H9 (cell line): Measurements from ENCODE around the gene PLEKHN1. TPM values are rescaled to one million over a fixed set of nuclear protein-coding genes. Genes with fewer than 3 reads are reported as not detected.

Source experiments
- DNase-seq: peaks from one replicate; pipeline ENCODE4 v3.0.0-alpha.2; 2017
- H2AFZ ChIP-seq: one replicate; pipeline ENCODE4 v1.6.1; 2013; ENCODE audit warnings: mild to moderate bottlenecking, low read length, control low read depth, moderate library complexity
- H2AK5ac ChIP-seq: 2 replicates; pipeline ENCODE4 v1.6.1; 2013; ENCODE audit warnings: low read length, control low read depth, mixed read lengths; ENCODE audit not compliant: insufficient read length
- H2BK120ac ChIP-seq: one replicate; pipeline ENCODE4 v1.6.1; 2013; ENCODE audit warnings: low read depth, mild to moderate bottlenecking, low read length, control low read depth, inconsistent platforms; ENCODE audit not compliant: poor library complexity, severe bottlenecking
- H2BK12ac ChIP-seq: 2 replicates; pipeline ENCODE4 v1.6.1; 2013; ENCODE audit warnings: low read length, control low read depth, mixed read lengths, low read depth; ENCODE audit not compliant: insufficient read length
- H2BK15ac ChIP-seq: 2 replicates; pipeline ENCODE4 v1.6.1; 2013; ENCODE audit warnings: low read depth, low read length, control low read depth
- H2BK20ac ChIP-seq: one replicate; pipeline ENCODE4 v1.6.1; 2013; ENCODE audit warnings: low read depth, mild to moderate bottlenecking, low read length, control low read depth, inconsistent platforms; ENCODE audit not compliant: poor library complexity, severe bottlenecking
- H2BK5ac ChIP-seq: 2 replicates; pipeline ENCODE4 v1.6.1; 2013; ENCODE audit warnings: low read length, control low read depth, mixed read lengths; ENCODE audit not compliant: insufficient read length
- H3K14ac ChIP-seq: 2 replicates; pipeline ENCODE4 v1.6.1; 2013; ENCODE audit warnings: low read length, control low read depth; ENCODE audit not compliant: insufficient read depth
- H3K18ac ChIP-seq: 2 replicates; pipeline ENCODE4 v1.6.1; 2013; ENCODE audit warnings: low read depth, mild to moderate bottlenecking, mixed read lengths, low read length, control low read depth; ENCODE audit not compliant: insufficient read length
- H3K23ac ChIP-seq: 2 replicates; pipeline ENCODE4 v1.6.1; 2013; ENCODE audit warnings: low read length, control low read depth, mixed read lengths, low read depth; ENCODE audit not compliant: insufficient read length
- H3K23me2 ChIP-seq: 2 replicates; pipeline ENCODE4 v1.6.1; 2013; ENCODE audit warnings: low read depth, mild to moderate bottlenecking, mixed read lengths, low read length, control low read depth; ENCODE audit not compliant: insufficient read length, poor library complexity, severe bottlenecking
- H3K27ac ChIP-seq: 2 replicates; pipeline ENCODE4 v1.5.1; 2013; ENCODE audit warnings: low read length, control low read depth, mixed read lengths, low read depth; ENCODE audit not compliant: insufficient read length
- H3K27me3 ChIP-seq: 2 replicates; pipeline ENCODE4 v1.6.1; 2013; ENCODE audit warnings: low read length, control low read depth, inconsistent platforms; ENCODE audit not compliant: insufficient read depth
- H3K4ac ChIP-seq: 2 replicates; pipeline ENCODE4 v1.6.1; 2013; ENCODE audit warnings: low read depth, mild to moderate bottlenecking, control low read depth, inconsistent platforms, low read length, moderate library complexity
- H3K4me1 ChIP-seq: 2 replicates; pipeline ENCODE4 v1.6.1; 2013; ENCODE audit warnings: low read length, control low read depth, inconsistent platforms; ENCODE audit not compliant: insufficient read depth
- H3K4me2 ChIP-seq: 2 replicates; pipeline ENCODE4 v1.6.1; 2013; ENCODE audit warnings: low read length, control low read depth, mixed read lengths; ENCODE audit not compliant: insufficient read length, insufficient read depth
- H3K56ac ChIP-seq: 2 replicates; pipeline ENCODE4 v1.6.1; 2013; ENCODE audit warnings: low read depth, mild to moderate bottlenecking, mixed read lengths, low read length, control low read depth; ENCODE audit not compliant: insufficient read length
- H3K79me1 ChIP-seq: 2 replicates; pipeline ENCODE4 v1.6.1; 2013; ENCODE audit warnings: low read depth, mild to moderate bottlenecking, moderate library complexity, low read length, control low read depth, inconsistent platforms; ENCODE audit not compliant: insufficient read depth, poor library complexity, severe bottlenecking
- H3K79me2 ChIP-seq: 2 replicates; pipeline ENCODE4 v1.6.1; 2013; ENCODE audit warnings: low read length, control low read depth, inconsistent platforms; ENCODE audit not compliant: insufficient read depth
- H3K9ac ChIP-seq: 2 replicates; pipeline ENCODE4 v1.6.1; 2013; ENCODE audit warnings: low read length, control low read depth, mixed read lengths; ENCODE audit not compliant: insufficient read length; ENCODE audit errors: extremely low read depth
- H3K9me3 ChIP-seq: one replicate; pipeline ENCODE4 v1.6.1; 2013; ENCODE audit warnings: low read depth, low read length, inconsistent platforms; ENCODE audit not compliant: control insufficient read depth
- H3T11ph ChIP-seq: one replicate; pipeline ENCODE4 v1.6.1; 2013; ENCODE audit warnings: mild to moderate bottlenecking, low read length, control low read depth, inconsistent platforms
- H4K20me1 ChIP-seq: one replicate; pipeline ENCODE4 v1.6.1; 2013; ENCODE audit not compliant: control insufficient read depth, insufficient read length, insufficient read depth
- H4K5ac ChIP-seq: 2 replicates; pipeline ENCODE4 v1.6.1; 2013; ENCODE audit warnings: low read depth, mild to moderate bottlenecking, mixed read lengths, low read length, control low read depth; ENCODE audit not compliant: insufficient read length
- H4K8ac ChIP-seq: replicated peaks from 2 replicates; pipeline ENCODE4 v1.6.1; 2013; ENCODE audit warnings: low read length, control low read depth, mixed read lengths, low read depth; ENCODE audit not compliant: insufficient read length
- H4K91ac ChIP-seq: 2 replicates; pipeline ENCODE4 v1.6.1; 2013; ENCODE audit warnings: low read depth, mild to moderate bottlenecking, moderate library complexity, mixed read lengths, low read length, control low read depth; ENCODE audit not compliant: insufficient read length
- H3K27ac Mint-ChIP-seq, 3 experiments: 2 replicates in 2 of 3; 3 replicates in 1 of 3; pipeline ENCODE4 v1.8.0; 2020 to 2021; ENCODE audit warnings: mixed read lengths in 3 of 3, mild to moderate bottlenecking in 1 of 3, moderate library complexity in 1 of 3
- H3K27me3 Mint-ChIP-seq: 2 replicates; pipeline ENCODE4 v1.8.0; 2021; ENCODE audit warnings: low read depth, mild to moderate bottlenecking, moderate library complexity, mixed read lengths
- H3K36me3 Mint-ChIP-seq, 3 experiments: 2 replicates in 2 of 3; 3 replicates in 1 of 3; pipeline ENCODE4 v1.8.0; 2020 to 2021; ENCODE audit warnings: low read depth in 3 of 3, mixed read lengths in 3 of 3; ENCODE audit not compliant: insufficient read depth in 1 of 3
- H3K4me1 Mint-ChIP-seq, 2 experiments: 2 replicates each; pipeline ENCODE4 v1.8.0; 2020; ENCODE audit warnings: mixed read lengths in 2 of 2
- H3K4me3 Mint-ChIP-seq, 2 experiments: 2 replicates in 1 of 2; 3 replicates in 1 of 2; pipeline ENCODE4 v1.8.0; 2020 to 2021; ENCODE audit warnings: mild to moderate bottlenecking in 2 of 2, mixed read lengths in 2 of 2, moderate library complexity in 1 of 2
- H3K9me3 Mint-ChIP-seq, 2 experiments: 2 replicates in 1 of 2; 3 replicates in 1 of 2; pipeline ENCODE4 v1.8.0; 2020; ENCODE audit warnings: mild to moderate bottlenecking in 2 of 2, mixed read lengths in 2 of 2, moderate library complexity in 1 of 2
- CTCF ChIP-seq: fragments of 200-600 bp; sonication (generic); conservative IDR thresholded peaks from 3 replicates; pipeline ENCODE4 v1.8.0; 2021; ENCODE audit warnings: antibody characterized with exemption, mild to moderate bottlenecking
- whole genome bisulfite sequencing: extraction: QIAGEN DNeasy Blood & Tissue Kit; methylation state at CpG from one replicate; pipeline ENCODE4 v1.1.7; 2013; ENCODE audit warnings: missing lambda C conversion rate, low lambda C conversion rate, mixed read lengths; ENCODE audit not compliant: insufficient read length; ENCODE audit errors: extremely low coverage; 5-methylcytosine and 5-hydroxymethylcytosine counted together
- total RNA-seq: library from RNA; stranded (reverse); gene quantifications from 2 replicates; pipeline ENCODE4 v1.2.1, GENCODE V29; 2021

The PLEKHN1 gene
- total RNA-seq, 1 experiment from 2014 or later = 3.0 TPM

- Histone ChIP-seq H3K18ac (no peak overlapping the region), H4K20me1 (peaks cover 12% of the 10 kb centered on the region), H2BK120ac (no peak overlapping the region), H3T11ph (no peak overlapping the region), H3K79me2 (no peaks in the 10 kb centered on the region), H3K9me3 (no peaks in the 10 kb centered on the region), H3K9ac (no peak overlapping the region), H2BK15ac (no peak overlapping the region), H3K27me3 (peaks cover 84% of the 10 kb centered on the region), H3K4ac (no peak overlapping the region), H2AK5ac (no peak overlapping the region), H3K14ac (no peak overlapping the region), H2BK12ac (no peak overlapping the region), H3K27ac (no peak overlapping the region), H3K56ac (no peak overlapping the region), H4K91ac (no peak overlapping the region), H2BK5ac (no peak overlapping the region), H3K79me1 (no peaks in the 10 kb centered on the region), H2AFZ (no peak overlapping the region), H3K4me1 (no peaks in the 10 kb centered on the region), H3K23ac (no peak overlapping the region), H4K5ac (no peak overlapping the region), H3K4me2 (peak overlapping the region; percentile 28), H3K23me2 (peaks cover 7% of the 10 kb centered on the region), H2BK20ac (no peak overlapping the region), H4K8ac (no peak overlapping the region)
- no peak for DNase-seq
- H3K4me3 Mint-ChIP-seq = peak overlapping the region in 1 of 2 experiments; percentile 51; a peak in 1 of 5 replicates
- H3K36me3 Mint-ChIP-seq = peaks cover 0 to 4% (median 0%) of the 10 kb centered on the region in 3 experiments; a peak in 3 of 7 replicates
- peaks cover 4 to 5% of the 10 kb centered on the region in 2 experiments; a peak in 2 of 5 replicates for H3K9me3 Mint-ChIP-seq
- H3K4me1 Mint-ChIP-seq = peaks cover 22 to 30% of the 10 kb centered on the region in 2 experiments
- no peak overlapping the region for H3K27ac Mint-ChIP-seq
- H3K27me3 Mint-ChIP-seq = peaks cover 90% of the 10 kb centered on the region
- WGBS = no CpG with 5 or more reads among the region's 98 CpGs
- no peak for TF ChIP-seq CTCF
Observed at GRCh38 chr1:923991-924655, 42.2 kb upstream of the PLEKHN1 start.
